HCT116 (cell line): ENCODE results near the gene DIAPH3. TPM values are rescaled to one million over a fixed set of nuclear protein-coding genes. Genes with fewer than 3 reads are reported as not detected.

ENCODE experiments used
- ATAC-seq: fragments of 200-7000 bp; cut with Tn5 transposase; 2 replicates; pipeline ENCODE4 v1.9.1; 2020; ENCODE audit warnings: mild to moderate bottlenecking, moderate library complexity
- BruUV-seq: library from RNA; stranded (reverse); fragments of 400-500 nt; replicated peaks from 2 replicates; lab custom pipeline; 2021; lab: Mats Ljungman, UMichigan
- CTCF ChIA-PET: fragments of 300-600 bp; sonication (Branson Sonifier 250); formaldehyde crosslinking; loops from one replicate; lab custom pipeline; 2021; ENCODE audit warnings: antibody characterized with exemption; lab: Charles Lee
- POLR2A ChIA-PET: fragments of 300-600, 350-600 bp; sonication (Branson Sonifier 250); formaldehyde crosslinking; loops from one replicate; lab custom pipeline; 2021; ENCODE audit warnings: antibody characterized with exemption; lab: Charles Lee
- RAD21 ChIA-PET, 2 experiments: fragments of 300-600 bp; sonication (Branson Sonifier 250); formaldehyde crosslinking; loops; one replicate each; lab custom pipeline; 2023; ENCODE audit warnings: low total read pairs in 2 of 2; ENCODE audit not compliant: uncharacterized antibody in 2 of 2, unreplicated experiment in 2 of 2, low non-redundant PET in 1 of 2; lab: Charles Lee
- DNase-seq: peaks from one replicate; pipeline ENCODE4 v3.0.0-alpha.2; 2010; ENCODE audit warnings: low read depth, low spot score
- H2AFZ ChIP-seq: fragments of 200-600 bp; shearing (Covaris generic), sonication (generic); 2 replicates; pipeline ENCODE4 v1.6.1; 2017; ENCODE audit warnings: low read depth, mixed run types, mixed read lengths, antibody characterized with exemption, low read length; ENCODE audit not compliant: poor library complexity, severe bottlenecking
- H3K27ac ChIP-seq: 2 replicates; pipeline ENCODE4 v1.5.1; 2012; ENCODE audit warnings: low read depth, low read length
- H3K27me3 ChIP-seq: fragments of 200-600 bp; sonication (generic); 2 replicates; pipeline ENCODE4 v1.6.1; 2016; ENCODE audit warnings: mixed run types, low read length, mixed read lengths; ENCODE audit not compliant: insufficient read depth
- H3K36me3 ChIP-seq, 2 experiments: fragments of 200-500 bp in 1 of 2; fragments of 200-600 bp in 1 of 2; sonication (Bioruptor generic) in 1 of 2; sonication (generic) in 1 of 2; 2 replicates each; pipeline versions ENCODE4 v1.5.1 to v1.6.1; 2014 to 2016; ENCODE audit warnings: low read length in 2 of 2, inconsistent platforms in 1 of 2, mixed read lengths in 1 of 2, mixed run types in 1 of 2; ENCODE audit not compliant: insufficient read depth in 2 of 2, control insufficient read depth in 1 of 2
- H3K4me1 ChIP-seq, 2 experiments: fragments of 200-600 bp in 1 of 2; sonication (generic) in 1 of 2; 2 replicates each; pipeline versions ENCODE4 v1.5.1 to v1.6.1; 2012 to 2017; ENCODE audit warnings: low read length in 2 of 2, inconsistent platforms in 1 of 2, mild to moderate bottlenecking in 1 of 2, mixed read lengths in 1 of 2, mixed run types in 1 of 2, moderate library complexity in 1 of 2; ENCODE audit not compliant: insufficient read depth in 2 of 2, control insufficient read depth in 1 of 2
- H3K4me2 ChIP-seq: fragments of 200-600 bp; sonication (generic); 2 replicates; pipeline ENCODE4 v1.6.1; 2017; ENCODE audit warnings: mixed run types, low read length, mixed read lengths
- H3K4me3 ChIP-seq, 2 experiments: fragments of 200-600 bp in 1 of 2; sonication (generic) in 1 of 2; replicated peaks in 1 of 2; 2 replicates each; pipeline ENCODE4 v1.5.1; 2011 to 2016; ENCODE audit warnings: low read length in 2 of 2, control low read depth in 1 of 2, low read depth in 1 of 2, mild to moderate bottlenecking in 1 of 2, mixed read lengths in 1 of 2, mixed run types in 1 of 2
- H3K79me2 ChIP-seq: fragments of 200-600 bp; sonication (generic); 2 replicates; pipeline ENCODE4 v1.6.1; 2017; ENCODE audit warnings: mild to moderate bottlenecking, mixed run types, low read length, moderate library complexity, mixed read lengths; ENCODE audit not compliant: insufficient read depth
- H3K9ac ChIP-seq: fragments of 200-600 bp; sonication (generic); 2 replicates; pipeline ENCODE4 v1.6.1; 2016; ENCODE audit warnings: low read length, mixed read lengths
- H3K9me2 ChIP-seq: fragments of 200-600 bp; sonication (generic), shearing (Covaris generic); 2 replicates; pipeline ENCODE4 v1.6.1; 2017; ENCODE audit warnings: mixed run types, mild to moderate bottlenecking, moderate library complexity; ENCODE audit not compliant: insufficient read depth
- H3K9me3 ChIP-seq, 2 experiments: fragments of 200-500 bp in 1 of 2; fragments of 200-600 bp in 1 of 2; sonication (Bioruptor generic) in 1 of 2; sonication (generic) in 1 of 2; 2 replicates each; pipeline ENCODE4 v1.6.1; 2014 to 2017; ENCODE audit warnings: low read length in 2 of 2, mixed read lengths in 2 of 2, inconsistent platforms in 1 of 2, low read depth in 1 of 2, mild to moderate bottlenecking in 1 of 2, mixed run types in 1 of 2, moderate library complexity in 1 of 2; ENCODE audit not compliant: control insufficient read depth in 1 of 2, insufficient read depth in 1 of 2
- H4K20me1 ChIP-seq: fragments of 200-600 bp; sonication (generic), shearing (Covaris generic); 2 replicates; pipeline ENCODE4 v1.6.1; 2017; ENCODE audit warnings: mixed run types, mild to moderate bottlenecking, moderate library complexity; ENCODE audit not compliant: insufficient read depth
- CTCF ChIP-seq, 3 experiments: fragments of 200-600 bp in 1 of 3; sonication (generic) in 1 of 3; IDR thresholded peaks in 2 of 3; conservative IDR thresholded peaks in 1 of 3; 2 replicates each; pipeline ENCODE4 v1.5.1; 2012 to 2017; ENCODE audit warnings: low read depth in 2 of 3, low read length in 2 of 3, antibody characterized with exemption in 1 of 3, borderline replicate concordance in 1 of 3, control low read depth in 1 of 3, mild to moderate bottlenecking in 1 of 3, mixed read lengths in 1 of 3, mixed run types in 1 of 3, moderate library complexity in 1 of 3; ENCODE audit not compliant: insufficient read depth in 1 of 3
- EGR1 ChIP-seq: IDR thresholded peaks from 2 replicates; pipeline ENCODE4 v1.6.1; 2012; ENCODE audit warnings: low read depth
- ELF1 ChIP-seq: IDR thresholded peaks from 2 replicates; pipeline ENCODE4 v1.6.1; 2012; ENCODE audit warnings: low read depth, borderline replicate concordance
- EZH2 ChIP-seq: fragments of 200-600 bp; sonication (generic); IDR thresholded peaks from 2 replicates; pipeline ENCODE4 v1.6.1; 2017; ENCODE audit warnings: antibody characterized with exemption, mixed run types
- FOSL1 ChIP-seq: IDR thresholded peaks from 2 replicates; pipeline ENCODE4 v1.6.1; 2012; ENCODE audit warnings: low read depth
- JUND ChIP-seq: IDR thresholded peaks from 2 replicates; pipeline ENCODE4 v1.6.1; 2012
- RAD21 ChIP-seq: IDR thresholded peaks from 2 replicates; pipeline ENCODE4 v1.6.1; 2012; ENCODE audit warnings: low read depth, mild to moderate bottlenecking
- REST ChIP-seq: IDR thresholded peaks from 2 replicates; pipeline ENCODE4 v1.6.1; 2012; ENCODE audit warnings: low read depth
- SIN3A ChIP-seq: IDR thresholded peaks from 2 replicates; pipeline ENCODE4 v1.6.1; 2012; ENCODE audit warnings: low read depth
- SP1 ChIP-seq: IDR thresholded peaks from 2 replicates; pipeline ENCODE4 v1.6.1; 2012; ENCODE audit warnings: low read depth
- SRF ChIP-seq: IDR thresholded peaks from 2 replicates; pipeline ENCODE4 v1.6.1; 2012; ENCODE audit warnings: low read depth
- ZBTB33 ChIP-seq: IDR thresholded peaks from 2 replicates; pipeline ENCODE4 v1.6.1; 2011; ENCODE audit warnings: mild to moderate bottlenecking, low read length, moderate library complexity; ENCODE audit not compliant: insufficient replicate concordance; ENCODE audit errors: extremely low read depth
- ZFX ChIP-seq: fragments of 450-650 bp; IDR thresholded peaks from 2 replicates; pipeline ENCODE4 v1.6.1; 2017
- ZNF274 ChIP-seq: fragments of 200-500 bp; sonication (Bioruptor generic); IDR thresholded peaks from 2 replicates; pipeline ENCODE4 v1.6.1; 2014; ENCODE audit warnings: mild to moderate bottlenecking, low read depth, low read length, inconsistent platforms
- intact Hi-C: fragments of 100-400 bp; cut with micrococcal nuclease; formaldehyde crosslinking; loops from 2 replicates; pipeline ENCODE4 v1.10.0; 2022
- total RNA-seq: library from RNA; stranded (reverse); gene quantifications from one replicate; pipeline ENCODE4 v1.2.1, GENCODE V29; 2021; ENCODE audit not compliant: unreplicated experiment

Gene DIAPH3
- total RNA-seq, 1 experiment from 2014 or later = 22.8 TPM

- TF ChIP-seq ZBTB33 = no peak
- TF ChIP-seq SP1 = no peak
- TF ChIP-seq SIN3A = no peak
- TF ChIP-seq JUND = no peak
- TF ChIP-seq CTCF (IDR thresholded peaks at IDR 0.05 in 2 of 3, conservative IDR thresholded peaks at IDR 0.05 in 1 of 3; ENCODE audit: borderline replicate concordance in 1 of 3, insufficient read depth in 1 of 3, low read depth in 2 of 3, low read length in 2 of 3) = no peak
- no peak for TF ChIP-seq FOSL1
- TF ChIP-seq RAD21 = no peak
- TF ChIP-seq ZNF274 = no peak
- TF ChIP-seq EGR1 = no peak
- no peak for TF ChIP-seq ELF1
- no peak for TF ChIP-seq EZH2
Observed at GRCh38 chr13:59673286-59673685, 490.4 kb downstream of the DIAPH3 start (continued).

- intact Hi-C loops = no loop called here
- no peak for DNase-seq
- no peaks in the 10 kb centered on the region for H3K9me2 ChIP-seq
- H2AFZ ChIP-seq = no peak overlapping the region
- ChIA-PET CTCF (interaction anchor here (1.2 kb wide), 1 partner anchor 8 kb away, joined by 4 read pairs; no protein-coding TSS in a partner anchor), RAD21 (no interaction called here), POLR2A (no interaction called here)
- no peaks in the 10 kb centered on the region for H3K4me1 ChIP-seq
- no peak overlapping the region for H3K9ac ChIP-seq
- H3K36me3 ChIP-seq = no peaks in the 10 kb centered on the region
- H3K79me2 ChIP-seq = no peaks in the 10 kb centered on the region
- no peak for ATAC-seq
- no peak overlapping the region for H3K4me3 ChIP-seq
- H3K9me3 ChIP-seq = no peaks in the 10 kb centered on the region
- no peak for TF ChIP-seq FOSL1
- no peak for TF ChIP-seq SIN3A
- TF ChIP-seq REST = no peak
- TF ChIP-seq SRF = no peak
- no peak for TF ChIP-seq ZFX
- TF ChIP-seq ELF1 = no peak
- BruUV-seq = no TSS peak
- no peaks in the 10 kb centered on the region for H3K27me3 ChIP-seq
- no peak overlapping the region for H3K4me2 ChIP-seq
- no peak overlapping the region for H3K27ac ChIP-seq
- no peaks in the 10 kb centered on the region for H4K20me1 ChIP-seq
Observed at GRCh38 chr13:59672445-59672844, 491.3 kb downstream of the DIAPH3 start.
